Fibroblast of skin of scalp (primary cell): ENCODE data around the gene SLITRK1.
A peak's percentile ranks its signal among the peaks of the same experiment; 100 is the strongest.

Experiments used
- DNase-seq: peaks from one replicate; pipeline ENCODE4 v3.0.0-alpha.2; 2013

SLITRK1 gene

GRCh38 chr13:83865161-83866137 is 16.8 kb downstream of the SLITRK1 start:
- no peak for DNase-seq

GRCh38 chr13:83853771-83854170 is 28.5 kb downstream of the SLITRK1 start:
- no peak for DNase-seq

- DNase-seq, result peak; percentile 63
Measured at GRCh38 chr13:83845106-83845505, 37.2 kb downstream of the SLITRK1 start.

- DNase-seq, result no peak
Measured at GRCh38 chr13:83839146-83839545, 43.1 kb downstream of the SLITRK1 start.

GRCh38 chr13:83831796-83832195 is 50.5 kb downstream of the SLITRK1 start:
- DNase-seq, result no peak

- no peak for DNase-seq
Measured at GRCh38 chr13:83829810-83830209, 52.5 kb downstream of the SLITRK1 start.

- DNase-seq, result no peak
Measured at GRCh38 chr13:83827338-83827737, 54.9 kb downstream of the SLITRK1 start.
